CD14-positive monocyte (primary cell): ENCODE data around the gene RAB14. TPM values are rescaled to one million over a fixed set of nuclear protein-coding genes. Genes with fewer than 3 reads are reported as not detected.

ENCODE experiments used
- DNase-seq, 3 donors: peaks; one replicate each; pipeline ENCODE4 v3.0.0-alpha.2; 2011 to 2022
- H2AFZ ChIP-seq: 2 replicates; pipeline ENCODE4 v1.6.0; 2012; ENCODE audit warnings: mild to moderate bottlenecking, low read depth, low read length, inconsistent platforms; ENCODE audit not compliant: insufficient read depth, poor library complexity, severe bottlenecking
- H3K27ac ChIP-seq, 2 donors: 1 replicate in 1 of 2; 2 replicates in 1 of 2; pipeline ENCODE4 v1.5.1; 2012 to 2013; ENCODE audit warnings: low read length in 2 of 2, control low read depth in 1 of 2, inconsistent platforms in 1 of 2, low read depth in 1 of 2, mild to moderate bottlenecking in 1 of 2
- H3K27me3 ChIP-seq, 2 donors: one replicate each; pipeline versions ENCODE4 v1.6.0 to v1.6.1; 2011 to 2013; ENCODE audit warnings: low read length in 2 of 2; ENCODE audit not compliant: control insufficient read depth in 2 of 2, insufficient read depth in 2 of 2
- H3K36me3 ChIP-seq, 2 donors: replicated peaks in 1 of 2; 1 replicate in 1 of 2; 2 replicates in 1 of 2; pipeline versions ENCODE4 v1.5.1 to v1.6.1; 2012 to 2013; ENCODE audit warnings: low read length in 2 of 2, control low read depth in 1 of 2, inconsistent platforms in 1 of 2, mild to moderate bottlenecking in 1 of 2; ENCODE audit not compliant: insufficient read depth in 2 of 2, control insufficient read depth in 1 of 2
- H3K4me1 ChIP-seq, 2 donors: 1 replicate in 1 of 2; 2 replicates in 1 of 2; pipeline versions ENCODE4 v1.5.1 to v1.6.1; 2012 to 2013; ENCODE audit warnings: low read length in 2 of 2, control low read depth in 1 of 2, inconsistent platforms in 1 of 2, mild to moderate bottlenecking in 1 of 2, moderate library complexity in 1 of 2; ENCODE audit not compliant: insufficient read depth in 2 of 2, control insufficient read depth in 1 of 2
- H3K4me2 ChIP-seq: replicated peaks from 2 replicates; pipeline ENCODE3; 2012; ENCODE audit warnings: low read length, moderate library complexity, mild to moderate bottlenecking; ENCODE audit not compliant: poor library complexity, severe bottlenecking; ENCODE audit errors: extremely low read depth
- H3K4me3 ChIP-seq, 3 experiments: fragments of 200-600 bp in 1 of 3; sonication (generic) in 1 of 3; replicated peaks in 1 of 3; 1 replicate in 2 of 3; 2 replicates in 1 of 3; pipeline ENCODE4 v1.5.1; 2011 to 2013; ENCODE audit warnings: low read length in 3 of 3, mild to moderate bottlenecking in 3 of 3, control low read depth in 2 of 3, low read depth in 2 of 3, inconsistent platforms in 1 of 3, moderate library complexity in 1 of 3
- H3K79me2 ChIP-seq: 2 replicates; pipeline ENCODE4 v1.6.0; 2012; ENCODE audit warnings: mild to moderate bottlenecking, control low read depth, inconsistent platforms, low read length, moderate library complexity; ENCODE audit not compliant: insufficient read depth
- H3K9ac ChIP-seq: 2 replicates; pipeline ENCODE4 v1.6.0; 2017; ENCODE audit warnings: low read length, mild to moderate bottlenecking; ENCODE audit not compliant: insufficient read depth, poor library complexity, severe bottlenecking
- H3K9me3 ChIP-seq, 2 donors: replicated peaks in 1 of 2; 1 replicate in 1 of 2; 2 replicates in 1 of 2; pipeline versions ENCODE4 v1.5.1 to v1.6.1; 2012 to 2013; ENCODE audit warnings: low read length in 2 of 2, control low read depth in 1 of 2; ENCODE audit not compliant: control insufficient read depth in 1 of 2, insufficient read depth in 1 of 2
- H4K20me1 ChIP-seq: 2 replicates; pipeline ENCODE4 v1.6.0; 2012; ENCODE audit warnings: mild to moderate bottlenecking, low read length, control low read depth, moderate library complexity; ENCODE audit not compliant: insufficient read depth
- H3K27ac Mint-ChIP-seq, 7 donors: one replicate each; pipeline ENCODE4 v1.8.0; 2020; ENCODE audit warnings: mild to moderate bottlenecking in 7 of 7, mixed read lengths in 7 of 7, moderate library complexity in 6 of 7, inconsistent platforms in 2 of 7
- H3K27me3 Mint-ChIP-seq, 3 donors: one replicate each; pipeline ENCODE4 v1.8.0; 2021 to 2022; ENCODE audit warnings: low read depth in 3 of 3, mild to moderate bottlenecking in 3 of 3, mixed read lengths in 3 of 3, moderate library complexity in 3 of 3, inconsistent platforms in 1 of 3
- H3K36me3 Mint-ChIP-seq, 2 donors: one replicate each; pipeline ENCODE4 v1.8.0; 2020; ENCODE audit warnings: mixed read lengths in 2 of 2, inconsistent platforms in 1 of 2, mild to moderate bottlenecking in 1 of 2
- H3K4me1 Mint-ChIP-seq: one replicate; pipeline ENCODE4 v1.8.0; 2020; ENCODE audit warnings: mild to moderate bottlenecking, mixed read lengths
- H3K4me3 Mint-ChIP-seq, 2 donors: one replicate each; pipeline ENCODE4 v1.8.0; 2020; ENCODE audit warnings: mild to moderate bottlenecking in 2 of 2, mixed read lengths in 2 of 2, moderate library complexity in 1 of 2
- H3K9me3 Mint-ChIP-seq, 7 donors: one replicate each; pipeline ENCODE4 v1.8.0; 2020 to 2022; ENCODE audit warnings: mixed read lengths in 7 of 7, mild to moderate bottlenecking in 6 of 7, moderate library complexity in 6 of 7, inconsistent platforms in 2 of 7
- WGBS: methylation state at CpG from one replicate; pipeline ENCODE4 v1.1.5; 2013; ENCODE audit warnings: missing lambda C conversion rate; ENCODE audit not compliant: insufficient coverage; 5-methylcytosine and 5-hydroxymethylcytosine counted together
- intact Hi-C, 2 donors: fragments of 100-400 bp; cut with micrococcal nuclease; formaldehyde crosslinking; loops; one replicate each; pipeline versions ENCODE4 v1.15.0 to v1.15.1; 2023
- polyA plus RNA-seq, 3 donors: library from polyadenylated mRNA; depleted of rRNA in 1 of 3; unstranded in 2 of 3; stranded (reverse) in 1 of 3; fragments of 300-500 nt in 2 of 3; fragments of >200 nt in 1 of 3; fragmentation: Illumina TruSeq in 2 of 3; gene quantifications; 1 replicate in 2 of 3; 2 replicates in 1 of 3; pipeline ENCODE4 v1.2.3, GENCODE V29; 2012 to 2021
- TF ChIP-seq, protein P1 (sequence below): fragments of 200-600 bp; IDR thresholded peaks from one replicate; pipeline ENCODE4 v1.8.0; 2022; ENCODE audit warnings: antibody characterized with exemption, mild to moderate bottlenecking

Gene RAB14
- polyA plus RNA-seq, 3 donors: 23.1 to 60.0 (median 44.4) TPM

DNA sequence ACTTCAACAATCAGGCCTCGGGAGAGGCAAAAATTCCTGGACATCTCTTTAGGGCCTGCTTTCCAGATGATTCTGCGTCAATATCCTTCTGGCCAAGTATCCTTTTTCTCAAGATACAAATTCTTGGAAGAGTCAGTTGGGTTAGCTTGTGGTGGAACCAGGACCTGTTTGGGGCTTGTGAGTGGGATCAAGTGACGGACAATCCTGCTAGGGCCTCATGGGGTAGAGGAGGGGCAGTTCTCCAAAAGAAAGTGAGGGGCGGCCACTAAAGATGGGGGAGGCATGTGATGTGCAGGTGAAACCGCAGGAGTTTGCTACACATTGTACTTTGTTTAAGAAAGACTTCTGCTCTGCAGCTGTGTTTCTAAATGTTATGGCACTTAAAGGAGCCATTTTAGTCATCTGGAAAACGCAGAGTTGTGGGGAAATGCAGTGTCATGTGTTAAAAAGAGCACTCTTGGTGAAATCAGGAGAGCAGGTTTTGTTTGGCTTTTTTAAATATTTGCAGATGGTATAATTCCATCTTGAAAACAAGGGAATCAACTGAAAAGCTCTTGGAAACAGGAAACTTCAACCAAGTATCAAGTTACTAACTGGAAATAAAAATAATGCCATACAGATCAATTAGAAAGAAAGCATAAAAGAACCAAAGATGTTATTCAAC is 38.9 kb upstream of the RAB14 start:
- Histone ChIP-seq H3K4me1 (peaks cover 9 to 11% of the 10 kb centered on the region in 2 donors), H2AFZ (no peak overlapping the region), H3K36me3 (no peaks in the 10 kb centered on the region), H3K27ac (no peak overlapping the region), H3K79me2 (no peaks in the 10 kb centered on the region), H3K27me3 (no peaks in the 10 kb centered on the region), H3K4me2 (no peak overlapping the region), H4K20me1 (no peaks in the 10 kb centered on the region), H3K4me3 (no peak overlapping the region), H3K9ac (no peak overlapping the region), H3K9me3 (peaks cover 4 to 5% of the 10 kb centered on the region in 2 donors)
- TF ChIP-seq, protein P1, sequence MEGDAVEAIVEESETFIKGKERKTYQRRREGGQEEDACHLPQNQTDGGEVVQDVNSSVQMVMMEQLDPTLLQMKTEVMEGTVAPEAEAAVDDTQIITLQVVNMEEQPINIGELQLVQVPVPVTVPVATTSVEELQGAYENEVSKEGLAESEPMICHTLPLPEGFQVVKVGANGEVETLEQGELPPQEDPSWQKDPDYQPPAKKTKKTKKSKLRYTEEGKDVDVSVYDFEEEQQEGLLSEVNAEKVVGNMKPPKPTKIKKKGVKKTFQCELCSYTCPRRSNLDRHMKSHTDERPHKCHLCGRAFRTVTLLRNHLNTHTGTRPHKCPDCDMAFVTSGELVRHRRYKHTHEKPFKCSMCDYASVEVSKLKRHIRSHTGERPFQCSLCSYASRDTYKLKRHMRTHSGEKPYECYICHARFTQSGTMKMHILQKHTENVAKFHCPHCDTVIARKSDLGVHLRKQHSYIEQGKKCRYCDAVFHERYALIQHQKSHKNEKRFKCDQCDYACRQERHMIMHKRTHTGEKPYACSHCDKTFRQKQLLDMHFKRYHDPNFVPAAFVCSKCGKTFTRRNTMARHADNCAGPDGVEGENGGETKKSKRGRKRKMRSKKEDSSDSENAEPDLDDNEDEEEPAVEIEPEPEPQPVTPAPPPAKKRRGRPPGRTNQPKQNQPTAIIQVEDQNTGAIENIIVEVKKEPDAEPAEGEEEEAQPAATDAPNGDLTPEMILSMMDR: no peak
- intact Hi-C loops: no loop called here
- H3K27ac Mint-ChIP-seq: peak overlapping the region in 1 of 7 donors; percentile 28
- 90% methylated on average over 4 of the region's 6 CpGs for WGBS
- DNase-seq: no peak
- H3K9me3 Mint-ChIP-seq: peaks cover 0 to 13% (median 6%) of the 10 kb centered on the region in 7 donors
- H3K36me3 Mint-ChIP-seq: peaks cover 0 to 8% of the 10 kb centered on the region in 2 donors
- H3K4me1 Mint-ChIP-seq: peaks cover 16% of the 10 kb centered on the region
- no peak overlapping the region for H3K4me3 Mint-ChIP-seq
- H3K27me3 Mint-ChIP-seq: no peaks in the 10 kb centered on the region

DNA sequence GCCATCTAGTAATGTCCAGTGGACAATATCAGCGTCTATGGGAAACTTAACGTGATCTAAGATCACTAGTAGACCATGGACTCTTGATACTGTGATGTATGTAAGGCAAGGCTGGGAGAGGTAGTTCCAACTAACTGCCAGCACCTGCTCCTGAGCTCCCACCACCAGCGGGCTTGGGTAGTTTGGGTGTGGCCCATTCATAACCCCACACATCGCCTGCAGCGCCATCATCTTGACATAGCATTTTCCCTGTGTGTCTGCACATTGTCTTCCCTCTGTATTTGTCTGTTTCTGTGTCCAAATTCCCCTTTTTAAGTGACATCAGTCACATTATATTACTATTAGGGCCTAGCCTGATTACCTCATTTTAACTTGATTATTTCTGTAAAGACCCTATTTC is 38.2 kb upstream of the RAB14 start:
- H3K4me3 Mint-ChIP-seq: no peak overlapping the region

More for the DNA sequence above, 38.2 kb upstream of the RAB14 start:
- TF ChIP-seq, protein P1: no peak
- no CpG with 5 or more reads among the region's 5 CpGs for WGBS
- no peaks in the 10 kb centered on the region for H4K20me1 ChIP-seq
- peaks cover 0 to 8% of the 10 kb centered on the region in 2 donors for H3K36me3 Mint-ChIP-seq
- H3K36me3 ChIP-seq: no peaks in the 10 kb centered on the region
- H3K4me1 Mint-ChIP-seq: peaks cover 18% of the 10 kb centered on the region
- intact Hi-C loops: loop anchor here in 1 of 2 donors (5.0 kb wide), 1 partner anchor 32 kb away; no protein-coding TSS in a partner anchor
- H3K27ac Mint-ChIP-seq: no peak overlapping the region
- H3K9me3 ChIP-seq: peaks cover 4 to 5% of the 10 kb centered on the region in 2 donors
- no peak overlapping the region for H3K27ac ChIP-seq
- DNase-seq: no peak
- no peak overlapping the region for H3K4me2 ChIP-seq
- no peaks in the 10 kb centered on the region for H3K27me3 ChIP-seq
- H2AFZ ChIP-seq: no peak overlapping the region
- H3K4me3 ChIP-seq: no peak overlapping the region
- H3K27me3 Mint-ChIP-seq: no peaks in the 10 kb centered on the region
- no peak overlapping the region for H3K9ac ChIP-seq
- no peaks in the 10 kb centered on the region for H3K79me2 ChIP-seq
- H3K4me1 ChIP-seq: peaks cover 12 to 15% of the 10 kb centered on the region in 2 donors
- H3K9me3 Mint-ChIP-seq: peaks cover 0 to 13% (median 6%) of the 10 kb centered on the region in 7 donors
